NCI-H146 (cell line): ENCODE measurements around the gene NLGN1.

Source experiments
- DNase-seq: peaks from one replicate; lab custom pipeline; 2025; lab: John Stamatoyannopoulos, UW

NLGN1 gene

GRCh38 chr3:174334111-174334510, 936.6 kb downstream of the NLGN1 start:
- DNase-seq = no peak

GRCh38 chr3:174335324-174335723, 937.8 kb downstream of the NLGN1 start:
- DNase-seq = no peak

GRCh38 chr3:174335910-174336309, 938.4 kb downstream of the NLGN1 start:
- DNase-seq = no peak
